ENCODE measurements around the gene ZNF219.

Gene ZNF219

DNA sequence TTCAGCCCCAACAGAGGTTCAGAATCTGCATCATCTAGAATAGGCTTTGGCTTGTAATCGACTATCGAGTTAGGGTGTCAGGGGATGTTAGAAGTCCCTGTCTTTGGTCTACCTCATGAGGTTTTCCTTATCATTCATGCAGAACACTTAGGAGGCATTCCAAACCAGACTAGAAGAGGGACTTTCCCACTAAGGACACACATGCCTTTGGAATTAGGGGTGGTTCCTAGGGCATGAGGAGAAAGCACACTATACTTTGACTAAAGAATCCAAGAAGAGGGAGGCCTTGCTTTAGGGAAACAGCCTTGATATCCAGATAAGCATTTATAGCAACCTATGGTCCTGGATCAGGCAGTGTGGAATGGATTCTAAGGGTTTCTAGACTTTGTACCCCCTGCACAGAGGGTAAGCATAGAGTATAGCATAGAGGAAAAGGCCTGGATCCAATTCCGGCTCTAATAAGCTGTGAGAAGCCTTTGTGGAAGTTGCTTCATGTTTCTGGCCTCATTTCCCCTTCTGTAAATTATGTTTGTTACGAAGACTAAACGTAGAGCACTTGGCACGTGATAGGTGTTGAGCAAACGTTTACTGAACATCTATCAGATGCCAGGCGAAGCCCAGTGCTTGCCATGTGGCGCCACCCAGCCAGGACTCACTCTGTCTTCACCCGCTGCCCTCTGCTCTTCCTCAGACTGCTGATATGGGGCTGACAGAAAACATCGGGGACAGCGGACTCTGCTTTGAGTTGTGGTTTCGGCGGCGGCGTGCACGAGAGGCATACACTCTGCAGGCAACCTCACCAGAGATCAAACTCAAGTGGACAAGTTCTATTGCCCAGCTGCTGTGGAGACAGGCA is 13.2 kb downstream of the ZNF219 start:
- no peak for DNase-seq

DNA sequence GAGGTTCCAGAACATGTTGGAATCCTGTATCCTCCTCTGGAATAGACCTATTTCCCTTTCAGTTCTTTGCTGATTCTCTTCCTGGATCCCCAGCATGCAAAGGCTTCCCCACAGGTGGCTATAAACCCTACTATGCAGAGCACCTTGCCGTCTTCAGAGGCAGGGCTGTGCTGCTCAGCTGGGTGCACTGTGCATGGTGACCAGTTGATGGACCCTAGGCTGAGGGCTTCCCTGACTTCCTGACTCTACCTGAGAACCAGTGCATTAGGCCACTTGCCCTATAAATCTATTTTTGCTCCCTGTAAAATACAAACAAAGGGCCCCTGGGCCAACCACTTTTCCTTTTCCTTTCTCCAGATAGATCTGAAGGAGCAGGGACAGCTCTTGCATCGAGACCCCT is 14.1 kb downstream of the ZNF219 start:
- DNase-seq: no peak

DNA sequence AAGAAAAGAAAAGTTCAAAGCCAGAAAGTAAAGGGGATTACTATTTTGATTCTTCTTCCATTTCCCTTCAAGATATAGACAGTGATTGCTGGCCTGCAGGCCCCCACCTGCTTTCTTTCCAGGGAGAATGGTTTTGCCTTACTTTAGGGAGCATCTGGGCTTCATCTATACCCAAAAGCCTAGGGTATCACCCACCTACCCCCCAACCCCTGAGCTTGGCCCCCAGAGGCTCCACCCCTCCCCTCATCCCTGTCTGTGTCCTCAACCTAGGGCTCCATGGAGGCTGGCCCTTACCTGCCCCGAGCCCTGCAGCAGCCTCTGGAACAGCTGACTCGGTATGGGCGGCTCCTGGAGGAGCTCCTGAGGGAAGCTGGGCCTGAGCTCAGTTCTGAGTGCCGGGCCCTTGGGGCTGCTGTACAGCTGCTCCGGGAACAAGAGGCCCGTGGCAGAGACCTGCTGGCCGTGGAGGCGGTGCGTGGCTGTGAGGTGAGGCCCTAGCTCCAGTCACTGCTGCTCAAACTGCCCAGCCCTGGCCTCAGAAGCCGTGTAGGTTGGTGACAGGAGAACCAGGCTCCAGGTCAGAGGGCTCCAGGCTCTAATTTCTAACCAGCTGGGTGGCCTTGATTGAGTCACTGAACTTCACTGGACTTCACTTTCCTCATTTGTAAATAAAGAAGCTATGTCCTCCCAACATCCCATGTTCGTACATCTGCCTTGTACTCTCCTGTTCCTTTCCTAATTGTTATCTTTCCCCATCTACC is 14.7 kb downstream of the ZNF219 start:
- no peak for DNase-seq

DNA sequence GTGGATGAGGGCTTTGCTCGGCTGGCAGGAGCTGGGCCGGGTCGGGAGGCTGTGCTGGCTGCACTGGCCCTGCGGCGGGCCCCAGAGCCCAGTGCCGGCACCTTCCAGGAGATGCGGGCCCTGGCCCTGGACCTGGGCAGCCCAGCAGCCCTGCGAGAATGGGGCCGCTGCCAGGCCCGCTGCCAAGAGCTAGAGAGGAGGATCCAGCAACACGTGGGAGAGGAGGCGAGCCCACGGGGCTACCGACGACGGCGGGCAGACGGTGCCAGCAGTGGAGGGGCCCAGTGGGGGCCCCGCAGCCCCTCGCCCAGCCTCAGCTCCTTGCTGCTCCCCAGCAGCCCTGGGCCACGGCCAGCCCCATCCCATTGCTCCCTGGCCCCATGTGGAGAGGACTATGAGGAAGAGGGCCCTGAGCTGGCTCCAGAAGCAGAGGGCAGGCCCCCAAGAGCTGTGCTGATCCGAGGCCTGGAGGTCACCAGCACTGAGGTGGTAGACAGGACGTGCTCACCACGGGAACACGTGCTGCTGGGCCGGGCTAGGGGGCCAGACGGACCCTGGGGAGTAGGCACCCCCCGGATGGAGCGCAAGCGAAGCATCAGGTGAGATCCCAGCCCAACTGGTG is 16.8 kb downstream of the ZNF219 start:
- DNase-seq: no peak

DNA sequence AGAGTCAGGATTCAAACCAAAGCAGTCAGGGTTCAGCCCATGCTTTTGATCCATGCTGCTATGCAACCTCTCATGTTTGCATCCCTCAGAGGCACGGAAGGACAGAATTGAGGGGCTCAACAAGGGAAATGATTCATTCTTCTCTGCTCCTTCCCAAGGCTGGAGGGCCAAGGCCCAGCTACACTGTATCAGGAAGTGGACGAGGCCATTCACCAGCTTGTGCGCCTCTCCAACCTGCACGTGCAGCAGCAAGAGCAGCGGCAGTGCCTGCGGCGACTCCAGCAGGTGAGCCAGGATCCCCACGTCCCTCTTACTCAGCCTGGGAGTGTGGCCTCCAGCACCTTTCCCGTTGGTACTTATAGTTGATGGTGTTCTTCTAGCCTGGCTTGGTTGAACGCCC is 19.7 kb downstream of the ZNF219 start:
- no peak for DNase-seq

DNA sequence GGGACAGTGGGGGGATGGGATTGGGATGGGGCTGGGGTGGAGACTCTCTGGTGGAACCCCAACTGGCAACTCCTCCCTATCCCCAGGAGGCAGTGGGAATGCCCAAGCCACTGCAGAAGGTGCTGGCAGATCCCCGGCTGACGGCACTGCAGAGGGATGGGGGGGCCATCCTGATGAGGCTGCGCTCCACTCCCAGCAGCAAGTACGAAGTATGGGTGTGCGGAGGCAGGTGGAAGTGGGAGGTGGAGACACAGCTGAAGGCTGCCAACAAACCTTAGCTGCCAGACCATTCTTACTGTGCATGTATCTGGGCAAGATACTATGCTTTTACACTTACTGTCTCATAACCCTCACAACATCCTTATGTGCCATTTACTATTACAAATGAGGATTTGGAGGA is 20.2 kb downstream of the ZNF219 start:
- no peak for DNase-seq

DNA sequence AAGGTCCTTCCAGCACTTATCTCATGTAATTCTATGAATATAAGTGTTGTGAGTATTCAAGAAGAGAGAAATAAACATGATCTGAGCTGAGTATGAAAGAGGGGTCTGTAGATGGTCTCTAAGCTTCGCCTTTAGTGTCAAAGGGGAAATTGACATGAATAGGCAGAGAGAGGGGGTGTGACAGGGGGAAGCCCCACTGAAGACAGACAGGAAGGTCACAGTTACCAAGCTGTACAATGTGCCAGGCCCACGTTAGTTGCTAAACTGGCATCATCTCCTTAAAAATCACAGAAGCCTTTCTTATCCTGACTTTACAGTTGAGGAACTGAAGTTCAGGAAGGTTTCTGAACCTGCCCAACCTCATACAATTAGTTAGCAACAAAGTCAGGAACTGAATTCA is 20.8 kb downstream of the ZNF219 start:
- no peak for DNase-seq

DNA sequence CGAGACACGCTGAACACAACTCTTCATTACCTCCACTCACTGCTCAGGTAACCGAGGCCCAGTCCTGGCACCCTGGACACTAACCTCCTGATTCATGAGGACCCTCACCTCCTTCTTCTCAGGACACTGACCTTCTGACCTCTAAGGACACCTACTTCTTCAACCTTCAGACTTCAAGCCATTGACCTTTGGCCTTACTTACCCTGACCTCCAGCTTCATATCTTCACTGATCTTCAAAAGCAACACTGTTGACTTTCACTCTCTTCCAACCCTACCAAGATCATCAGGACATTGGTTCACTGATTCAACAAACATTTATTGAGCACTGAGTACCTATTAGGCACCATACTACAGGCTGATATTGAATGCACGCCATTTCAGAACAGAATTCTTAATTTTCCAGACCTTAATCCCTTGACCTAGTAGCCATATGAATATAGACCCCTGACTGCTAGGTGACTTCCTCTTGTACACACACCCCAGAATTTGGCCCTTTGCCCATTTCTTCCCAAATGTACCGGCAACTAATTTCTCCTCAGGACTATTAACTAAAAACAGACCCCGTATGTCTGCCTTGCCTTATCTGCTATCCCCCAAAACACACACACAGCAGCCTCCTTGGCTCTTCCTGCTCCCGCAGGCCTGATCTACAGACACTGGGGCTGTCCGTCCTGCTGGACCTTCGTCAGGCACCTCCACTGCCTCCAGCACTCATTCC is 22.6 kb downstream of the ZNF219 start:
- DNase-seq: no peak

DNA sequence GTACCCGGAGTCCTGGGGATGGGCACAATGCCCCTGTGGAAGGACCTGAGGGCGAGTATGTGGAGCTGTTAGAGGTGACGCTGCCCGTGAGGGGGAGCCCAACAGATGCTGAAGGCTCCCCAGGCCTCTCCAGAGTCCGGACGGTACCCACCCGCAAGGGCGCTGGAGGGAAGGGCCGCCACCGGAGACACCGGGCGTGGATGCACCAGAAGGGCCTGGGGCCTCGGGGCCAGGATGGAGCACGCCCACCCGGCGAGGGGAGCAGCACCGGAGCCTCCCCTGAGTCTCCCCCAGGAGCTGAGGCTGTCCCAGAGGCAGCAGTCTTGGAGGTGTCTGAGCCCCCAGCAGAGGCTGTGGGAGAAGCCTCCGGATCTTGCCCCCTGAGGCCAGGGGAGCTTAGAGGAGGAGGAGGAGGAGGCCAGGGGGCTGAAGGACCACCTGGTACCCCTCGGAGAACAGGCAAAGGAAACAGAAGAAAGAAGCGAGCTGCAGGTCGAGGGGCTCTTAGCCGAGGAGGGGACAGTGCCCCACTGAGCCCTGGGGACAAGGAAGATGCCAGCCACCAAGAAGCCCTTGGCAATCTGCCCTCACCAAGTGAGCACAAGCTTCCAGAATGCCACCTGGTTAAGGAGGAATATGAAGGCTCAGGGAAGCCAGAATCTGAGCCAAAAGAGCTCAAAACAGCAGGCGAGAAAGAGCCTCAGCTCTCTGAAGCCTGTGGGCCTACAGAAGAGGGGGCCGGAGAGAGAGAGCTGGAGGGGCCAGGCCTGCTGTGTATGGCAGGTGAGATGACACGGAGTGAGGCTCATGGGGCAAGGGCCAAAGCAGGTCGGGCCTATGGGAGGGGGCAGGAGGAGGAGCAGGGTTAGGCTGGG is 23.8 kb downstream of the ZNF219 start:
- DNase-seq: no peak

DNA sequence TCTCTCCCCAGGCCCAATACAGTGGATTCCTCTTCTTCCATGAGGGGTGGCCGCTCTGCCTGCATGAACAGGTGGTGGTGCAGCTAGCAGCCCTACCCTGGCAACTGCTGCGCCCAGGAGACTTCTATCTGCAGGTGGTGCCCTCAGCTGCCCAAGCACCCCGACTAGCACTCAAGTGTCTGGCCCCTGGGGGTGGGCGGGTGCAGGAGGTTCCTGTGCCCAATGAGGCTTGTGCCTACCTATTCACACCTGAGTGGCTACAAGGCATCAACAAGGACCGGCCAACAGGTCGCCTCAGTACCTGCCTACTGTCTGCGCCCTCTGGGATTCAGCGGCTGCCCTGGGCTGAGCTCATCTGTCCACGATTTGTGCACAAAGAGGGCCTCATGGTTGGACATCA is 24.5 kb downstream of the ZNF219 start:
- DNase-seq: no peak

DNA sequence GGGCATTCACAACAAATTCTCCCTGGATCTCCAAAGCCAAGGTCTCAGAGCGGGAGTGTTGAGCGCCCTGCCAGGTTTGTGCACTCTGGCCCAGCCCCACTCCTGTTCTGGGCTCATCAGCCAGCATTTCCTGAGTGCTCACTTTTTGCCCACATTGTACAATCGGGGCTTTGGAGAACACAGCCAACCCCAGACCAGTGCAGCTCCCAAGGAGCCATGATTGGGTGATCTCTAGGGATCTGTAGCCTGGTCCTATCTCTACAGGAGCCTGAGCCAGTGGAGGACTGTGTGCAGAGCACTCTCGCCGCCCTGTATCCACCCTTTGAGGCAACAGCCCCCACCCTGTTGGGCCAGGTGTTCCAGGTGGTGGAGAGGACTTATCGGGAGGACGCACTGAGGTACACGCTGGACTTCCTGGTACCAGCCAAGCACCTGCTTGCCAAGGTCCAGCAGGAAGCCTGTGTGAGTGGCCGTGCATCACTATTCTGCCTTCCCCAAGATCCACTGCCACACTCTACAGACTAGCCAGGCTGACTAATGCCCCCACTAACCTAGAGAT is 25.6 kb downstream of the ZNF219 start:
- DNase-seq: no peak

DNA sequence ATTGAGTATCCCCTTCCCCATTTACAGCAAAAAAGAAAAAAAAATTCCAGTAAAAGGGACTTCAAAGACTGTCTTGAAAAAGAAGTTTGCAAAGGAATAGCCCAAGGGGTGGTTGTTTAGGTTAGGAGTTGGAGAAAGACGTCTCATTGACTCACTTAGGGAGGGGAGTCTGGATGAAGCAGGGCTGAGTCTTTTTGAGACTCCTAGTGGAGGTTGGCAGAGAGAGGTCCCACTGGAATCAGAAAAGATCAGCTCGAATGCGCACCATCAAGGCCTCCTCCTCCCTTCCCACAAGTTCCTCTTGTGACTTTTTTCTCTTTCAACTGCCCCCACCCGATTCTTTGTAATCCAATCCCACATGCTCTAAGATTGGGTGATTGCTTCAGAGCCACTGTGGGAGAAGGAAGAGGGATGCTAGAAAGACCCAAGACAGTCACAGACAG is 26.4 kb downstream of the ZNF219 start:
- DNase-seq: no peak

DNA sequence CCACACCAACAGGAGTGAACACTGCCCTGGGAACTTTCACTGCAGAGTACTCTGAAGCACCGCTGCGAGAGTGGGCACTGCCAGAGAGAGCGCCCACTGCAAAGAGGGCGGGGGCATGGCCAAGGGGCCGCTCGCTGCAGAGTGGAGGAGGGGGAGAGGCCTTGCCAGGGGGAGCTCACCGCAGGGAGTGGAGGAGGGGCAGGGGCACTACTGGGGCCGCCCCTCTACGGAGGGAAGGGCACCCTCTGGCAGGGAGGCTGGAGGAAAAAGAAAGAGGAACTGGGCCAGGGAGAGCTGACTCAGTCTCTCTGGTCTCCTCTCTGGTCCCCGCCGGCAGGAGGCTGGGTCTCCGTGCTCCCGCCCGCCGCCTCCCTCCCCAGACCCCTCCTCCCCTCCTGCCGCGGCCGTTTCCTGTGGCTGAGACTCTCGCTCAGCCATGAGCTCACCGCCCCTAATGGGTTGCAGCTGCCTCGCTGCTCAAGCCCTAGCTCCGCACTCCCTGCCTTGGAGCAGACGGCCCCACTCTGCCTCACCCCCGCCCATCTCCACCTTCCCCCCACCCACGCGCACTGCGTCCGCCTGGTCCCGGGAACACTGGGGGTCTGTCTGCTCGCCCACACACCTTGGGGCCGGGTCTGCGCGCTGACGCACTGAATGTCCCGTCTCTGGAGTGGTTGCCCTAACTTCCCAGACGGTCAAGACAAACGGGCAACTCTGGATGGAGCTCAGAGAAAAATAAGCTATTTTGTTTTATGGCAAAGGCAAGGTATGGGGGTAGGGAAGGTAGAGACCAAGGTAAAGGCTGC is 27.0 kb downstream of the ZNF219 start:
- DNase-seq: no peak

DNA sequence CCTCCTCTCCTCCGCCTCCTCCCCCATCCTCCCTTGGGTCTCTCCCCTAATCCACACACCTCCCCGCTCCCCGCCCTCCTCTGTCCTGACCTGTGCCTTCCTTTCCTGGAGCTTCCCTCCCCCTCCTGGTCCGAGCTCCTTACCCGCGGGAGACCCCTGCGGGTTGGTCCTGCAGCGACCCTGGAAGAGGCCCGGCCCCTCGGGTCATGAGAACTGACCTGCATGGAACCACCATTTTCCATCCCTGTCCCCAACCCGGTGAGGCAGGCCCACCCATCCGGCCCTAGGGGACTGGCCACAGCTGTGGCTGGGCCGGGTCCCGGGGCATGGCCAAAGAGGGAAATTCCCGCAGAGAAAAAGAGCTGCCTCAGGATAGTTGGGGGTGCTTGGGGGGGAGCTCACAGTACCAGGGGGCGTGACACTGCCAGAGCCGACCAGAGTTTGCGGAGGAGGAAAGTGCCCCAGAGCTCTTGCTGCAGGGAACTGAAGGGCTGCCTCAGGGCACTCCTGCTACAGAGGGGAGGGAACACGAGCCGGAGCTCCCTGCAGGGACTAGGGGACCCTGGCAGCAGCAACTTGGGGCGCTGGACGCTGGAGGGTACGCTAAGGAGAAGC is 27.7 kb downstream of the ZNF219 start:
- DNase-seq: no peak

DNA sequence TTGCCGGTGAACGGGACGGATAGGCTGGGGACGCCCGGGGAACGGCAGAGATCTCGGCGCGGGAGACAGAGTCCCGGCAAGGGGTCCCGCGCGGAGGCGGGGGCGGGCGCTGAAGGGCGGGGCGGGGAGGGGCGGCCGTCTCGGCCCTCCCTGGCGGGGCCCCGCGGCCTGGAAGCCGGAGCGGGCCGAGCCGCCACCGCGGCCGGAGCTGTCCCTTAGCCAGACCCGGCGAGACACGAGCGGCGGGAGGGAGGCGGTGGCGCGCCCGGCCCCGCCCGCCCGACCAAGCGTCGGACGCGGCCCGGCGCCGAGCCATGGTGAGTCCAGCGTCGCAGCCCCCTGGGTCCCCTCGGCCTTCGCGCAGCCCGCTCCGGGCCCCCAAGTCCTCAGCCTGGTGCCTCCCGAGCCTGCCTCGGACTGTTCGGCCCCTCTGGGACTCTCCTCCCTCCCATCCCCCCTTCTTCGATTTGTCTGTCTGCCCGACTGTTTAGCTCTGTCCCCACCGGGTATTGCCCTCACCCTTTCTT is 28.3 kb downstream of the ZNF219 start, which contains the start of gene ARHGEF40:
Gene ARHGEF40 (plus strand): TSS at position 222 of the 527 bp plus-strand sequence. CDS start 93 bp downstream, at position 315.
- DNase-seq: no peak

DNA sequence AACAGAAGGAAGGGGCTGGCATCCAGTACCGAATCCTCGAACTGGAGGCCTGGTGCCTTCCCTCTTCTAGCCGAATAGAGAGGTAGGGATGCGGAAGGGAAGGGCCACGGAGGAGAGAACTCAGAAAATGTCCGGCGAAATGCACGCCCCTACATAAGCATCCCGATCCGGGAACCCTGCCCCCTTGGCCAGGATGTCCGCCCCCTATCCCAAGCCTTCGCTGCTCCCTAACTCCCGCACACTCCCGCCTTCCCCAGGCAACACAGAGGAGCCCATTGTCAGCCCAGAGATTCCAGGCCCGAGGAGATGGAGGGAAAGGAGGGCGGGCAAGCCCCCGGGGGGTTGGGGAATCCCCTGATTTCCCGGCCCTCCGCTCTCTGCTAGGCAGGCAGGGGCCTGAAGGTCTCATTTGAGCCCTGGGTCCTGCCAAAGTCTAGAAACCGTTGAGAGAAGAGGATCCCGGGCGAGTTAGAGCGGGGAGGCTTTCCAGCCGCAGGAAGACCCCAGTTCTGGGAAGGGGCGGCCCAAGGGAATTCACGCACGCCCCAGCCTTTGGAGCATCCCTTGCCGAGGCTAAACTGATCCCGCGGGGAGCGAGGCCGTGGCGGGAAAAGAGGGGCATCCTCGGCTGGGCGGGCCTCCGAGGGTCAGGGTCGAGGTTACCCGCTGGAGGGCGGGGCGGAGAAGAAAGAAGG is 28.9 kb downstream of the ZNF219 start:
- DNase-seq: no peak

DNA sequence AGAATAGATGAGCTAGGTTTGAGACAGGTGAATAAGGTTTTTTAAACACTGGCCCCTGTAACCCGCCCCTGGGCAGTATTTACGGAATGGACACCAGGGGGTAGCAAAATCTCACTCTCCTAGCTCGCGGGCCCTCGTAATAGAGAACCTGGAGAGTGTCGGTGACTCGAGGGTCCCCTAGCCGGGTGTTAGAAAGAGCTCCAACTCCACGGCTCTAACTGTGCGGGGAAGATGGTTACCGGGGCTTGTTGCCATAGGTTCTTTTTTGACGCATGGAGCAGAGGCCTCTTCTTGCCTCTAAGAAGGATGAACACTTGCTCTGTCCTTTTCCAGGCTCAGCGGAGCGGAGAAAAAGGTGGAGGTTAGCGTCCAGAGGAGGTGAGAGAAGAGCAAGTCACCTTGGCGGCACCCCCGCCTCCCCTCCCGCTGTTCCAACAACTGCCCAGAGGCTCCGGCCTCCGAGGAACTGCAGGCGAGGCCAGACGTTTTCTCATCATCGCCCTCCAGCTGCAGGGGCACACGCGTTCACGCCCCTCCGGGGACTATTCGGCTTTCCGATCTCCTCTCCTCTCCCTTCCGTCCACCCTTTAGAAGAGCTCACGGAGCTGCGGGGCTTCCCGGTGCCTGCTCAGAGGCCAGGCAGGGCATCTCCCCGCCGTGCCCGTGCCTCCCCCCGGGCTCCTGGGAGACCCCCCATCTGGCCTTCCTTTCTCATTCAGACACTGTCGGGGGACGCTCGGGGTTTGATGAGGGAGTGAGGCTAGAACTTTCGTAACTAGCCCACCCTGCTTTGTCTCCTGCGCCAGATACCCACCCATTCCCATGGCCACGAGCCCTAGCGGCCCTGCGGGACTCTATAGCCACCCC is 29.7 kb downstream of the ZNF219 start:
- no peak for DNase-seq

DNA sequence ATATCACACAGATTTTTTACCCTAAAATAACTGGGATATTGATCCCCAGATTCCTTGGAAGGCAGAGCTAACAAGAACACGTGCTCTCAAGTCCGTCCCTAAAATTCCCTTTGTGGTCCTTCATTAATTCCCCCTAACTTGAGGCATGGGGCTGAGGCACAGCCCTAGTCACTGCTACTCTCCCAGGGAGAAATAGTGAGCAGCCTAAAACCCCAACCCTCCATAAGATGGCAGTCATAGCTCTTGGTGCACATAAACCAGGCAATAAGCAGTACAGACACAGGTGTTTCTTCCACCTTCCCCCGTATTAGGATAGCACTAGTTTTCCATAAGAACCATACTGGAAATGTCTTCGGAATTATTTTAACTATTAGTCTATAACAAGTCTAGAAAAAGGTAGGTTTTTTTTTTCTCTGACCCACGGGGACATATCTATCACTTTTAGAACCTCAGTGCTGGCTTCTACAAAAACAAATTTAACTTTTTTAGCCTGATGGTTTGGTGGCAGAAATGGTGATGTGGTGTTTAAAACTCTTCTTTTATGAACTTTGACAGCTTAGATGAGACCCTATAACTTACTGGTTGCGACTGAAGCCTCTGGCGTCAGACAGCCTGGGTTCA is 31.5 kb downstream of the ZNF219 start:
- DNase-seq: no peak
